HG02759 (cell line): ENCODE results near the gene EXD3.
"Not testable (repeated sequence)": the region's sequence is repeated elsewhere in the genome, so short reads cannot be mapped to it uniquely, and the experiment has no call there.

Experiments
- ATAC-seq: cut with Tn5 transposase; IDR thresholded peaks from one replicate; pipeline ENCODE4 v1.9.1; 2021; ENCODE audit warnings: mild to moderate bottlenecking, moderate library complexity; ENCODE audit not compliant: unreplicated experiment

EXD3 gene

DNA sequence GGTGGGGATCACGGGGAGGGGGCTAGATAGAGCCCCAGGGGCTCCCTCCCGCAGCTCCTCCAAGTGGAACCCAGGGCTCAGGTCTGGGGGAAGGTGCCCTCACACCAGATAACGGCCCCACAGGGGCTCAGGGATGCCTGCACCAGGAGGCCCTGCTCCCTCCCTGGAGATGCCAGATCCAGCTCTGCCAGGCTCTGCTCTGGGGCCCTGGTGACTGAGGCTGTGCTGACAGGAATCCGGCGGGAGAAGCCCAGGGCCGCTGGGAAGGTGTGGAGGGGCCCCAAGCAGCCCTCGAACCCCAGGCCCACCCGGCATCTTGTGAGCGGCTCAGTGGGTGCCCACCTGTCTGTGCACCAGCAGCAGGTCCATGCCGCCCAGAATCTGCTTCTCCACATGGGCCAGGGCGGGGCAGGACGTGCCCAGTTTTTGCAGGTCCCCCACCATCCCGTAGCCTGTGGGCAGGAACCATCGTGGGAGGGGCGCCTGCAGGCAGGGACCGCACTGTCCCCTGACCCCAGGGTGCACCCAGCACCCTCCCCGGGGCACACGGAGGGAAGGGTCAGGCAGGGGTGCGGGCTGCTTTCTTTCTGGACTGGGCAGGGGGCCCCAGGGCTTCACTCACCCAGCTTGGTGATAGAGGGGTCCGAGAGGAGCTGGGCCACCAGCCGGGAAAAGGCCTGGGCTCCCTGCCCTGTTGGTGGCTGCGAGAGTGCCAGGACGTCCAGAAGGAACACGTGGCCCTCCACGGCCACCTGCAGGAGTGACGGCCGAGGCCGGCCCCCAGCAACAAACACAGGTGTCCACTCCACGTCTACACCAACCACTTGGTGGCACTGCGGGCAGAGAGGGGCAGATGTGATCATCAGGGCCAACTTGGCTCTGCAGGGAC lies 72.0 kb downstream of the EXD3 start:
- ATAC-seq, result no peak

- ATAC-seq, result no peak
Observed at GRCh38 chr9:137349471-137350033, 73.4 kb downstream of the EXD3 start.

DNA sequence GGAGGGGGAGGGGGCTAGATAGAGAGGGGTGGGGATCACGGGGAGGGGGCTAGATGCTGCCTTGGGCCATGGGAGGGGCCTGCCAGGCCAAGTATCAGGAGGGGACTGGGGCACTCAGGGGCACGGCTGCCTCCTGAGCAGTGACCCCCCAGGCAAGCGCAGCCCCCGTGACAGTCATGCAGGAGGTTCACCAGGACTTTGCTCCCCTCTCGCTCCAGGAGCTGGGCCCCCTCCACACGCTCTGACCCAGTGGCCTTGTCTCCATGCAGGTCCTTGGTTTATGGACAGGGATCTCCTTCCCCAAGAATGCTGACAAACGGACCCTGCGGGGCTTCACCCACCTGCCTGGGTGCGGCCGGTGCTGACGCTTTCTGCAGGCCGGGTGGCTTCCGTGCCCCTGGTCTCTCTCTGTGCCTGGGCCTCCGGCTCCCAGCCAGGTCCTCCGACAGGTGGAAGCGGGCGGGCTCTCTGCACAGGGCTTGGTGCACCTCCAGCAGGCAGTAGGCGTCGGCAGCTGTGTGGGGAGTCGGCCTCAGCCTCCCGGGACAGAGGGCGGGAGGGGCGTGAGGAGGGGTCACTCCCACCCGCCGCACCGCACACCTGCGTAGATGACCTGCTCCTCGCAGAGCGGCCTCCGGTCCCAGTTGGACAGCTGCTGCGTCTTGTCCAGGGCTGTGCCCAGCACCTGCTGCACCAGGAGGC lies 74.0 kb downstream of the EXD3 start:
- no peak for ATAC-seq

- no peak for ATAC-seq
Observed at GRCh38 chr9:137347928-137348327, 75.0 kb downstream of the EXD3 start.

- ATAC-seq, result no peak
Observed at GRCh38 chr9:137342482-137342881, 80.5 kb downstream of the EXD3 start.

- no peak for ATAC-seq
Observed at GRCh38 chr9:137341227-137341626, 81.7 kb downstream of the EXD3 start.

- not testable (repeated sequence) for ATAC-seq
Observed at GRCh38 chr9:137339908-137340462, 83.0 kb downstream of the EXD3 start.

GRCh38 chr9:137339045-137339907 lies 83.7 kb downstream of the EXD3 start:
- ATAC-seq, result no peak

DNA sequence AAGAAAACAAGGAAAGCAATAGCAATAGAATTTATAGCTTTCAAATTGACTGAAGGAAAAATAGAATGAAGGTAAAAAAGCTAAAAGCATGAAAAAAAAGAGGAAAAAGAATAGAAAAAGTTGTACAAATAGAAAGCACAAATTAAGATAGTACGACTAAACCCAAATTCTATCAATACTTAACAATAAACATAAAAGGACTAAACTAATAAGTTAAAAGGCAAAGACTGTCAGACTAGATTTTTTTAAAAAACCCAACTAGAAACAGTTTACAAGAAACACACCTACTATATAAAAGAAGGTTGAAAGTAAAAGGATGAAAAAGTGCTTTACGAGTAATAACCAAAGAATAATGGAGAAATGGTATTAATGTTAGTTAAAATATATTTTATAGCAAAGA lies 86.2 kb downstream of the EXD3 start:
- ATAC-seq, result no peak

DNA sequence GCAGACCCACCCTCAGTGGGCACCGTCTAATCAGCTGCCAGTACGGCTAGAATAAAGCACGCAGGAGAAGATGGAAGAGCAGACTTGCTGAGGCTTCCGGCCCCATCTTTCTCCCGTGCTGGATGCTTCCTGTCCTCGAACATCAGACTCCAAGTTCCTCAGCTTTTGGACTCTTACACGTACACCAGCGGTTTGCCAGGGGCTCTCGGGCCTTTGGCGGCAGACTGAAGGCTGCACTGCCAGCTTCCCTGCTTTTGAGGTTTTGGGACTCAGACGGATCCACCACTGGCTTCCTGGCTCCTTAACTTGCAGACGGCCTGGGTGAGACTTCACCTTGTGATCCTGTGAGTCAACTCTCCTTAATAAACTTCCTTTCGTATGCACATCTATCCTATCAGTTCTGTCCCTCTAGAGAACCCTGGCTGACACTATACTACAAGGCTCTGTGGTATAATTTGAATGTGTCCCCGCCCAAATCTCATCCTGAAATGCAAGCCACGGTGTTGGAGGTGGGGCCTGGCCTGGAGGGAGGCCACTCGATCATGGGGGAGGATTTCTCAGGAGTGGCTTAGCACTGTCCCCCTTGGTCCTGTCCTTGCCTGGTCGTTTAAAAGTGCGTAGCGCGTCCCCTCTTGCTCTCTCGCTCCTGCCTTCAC lies 89.8 kb downstream of the EXD3 start:
- ATAC-seq, result no peak

DNA sequence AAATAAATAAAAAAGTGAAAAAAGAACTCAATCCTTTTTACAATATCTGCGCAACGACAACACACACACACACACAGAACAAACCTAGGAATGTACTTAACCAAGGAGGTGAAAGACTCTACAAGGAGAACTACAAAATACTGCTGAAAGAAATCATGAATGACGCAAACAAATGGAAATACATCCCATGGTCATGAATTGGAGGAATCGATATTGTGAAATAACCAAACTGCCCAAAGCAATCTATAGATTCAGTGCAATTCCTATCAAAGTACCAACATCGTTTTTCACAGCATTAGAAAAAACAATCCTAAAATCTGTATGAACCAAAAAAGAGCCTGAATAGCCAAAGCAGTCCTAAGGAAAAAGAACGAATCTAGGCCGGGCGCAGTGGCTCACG lies 91.0 kb downstream of the EXD3 start:
- no peak for ATAC-seq

DNA sequence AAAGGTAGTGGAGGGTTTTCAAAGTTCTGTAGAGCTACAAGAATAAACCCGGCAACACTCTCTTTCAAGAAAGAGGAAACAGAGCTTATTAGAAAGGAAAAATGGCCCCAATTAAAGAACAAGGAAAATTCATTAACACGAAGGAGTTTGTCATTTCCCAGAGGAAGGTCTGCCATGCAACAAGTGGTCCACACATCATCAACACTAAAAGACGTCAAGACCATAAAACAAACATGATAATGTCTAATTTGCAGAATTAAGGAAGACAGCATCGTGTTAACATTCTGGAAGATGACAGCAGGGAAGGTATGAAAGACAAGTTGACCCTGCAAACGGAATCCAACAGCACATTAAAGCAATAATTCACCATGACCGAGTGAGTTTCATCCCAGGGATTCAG lies 92.3 kb downstream of the EXD3 start:
- no peak for ATAC-seq

GRCh38 chr9:137329590-137329989 lies 93.4 kb downstream of the EXD3 start:
- not testable (repeated sequence) for ATAC-seq

DNA sequence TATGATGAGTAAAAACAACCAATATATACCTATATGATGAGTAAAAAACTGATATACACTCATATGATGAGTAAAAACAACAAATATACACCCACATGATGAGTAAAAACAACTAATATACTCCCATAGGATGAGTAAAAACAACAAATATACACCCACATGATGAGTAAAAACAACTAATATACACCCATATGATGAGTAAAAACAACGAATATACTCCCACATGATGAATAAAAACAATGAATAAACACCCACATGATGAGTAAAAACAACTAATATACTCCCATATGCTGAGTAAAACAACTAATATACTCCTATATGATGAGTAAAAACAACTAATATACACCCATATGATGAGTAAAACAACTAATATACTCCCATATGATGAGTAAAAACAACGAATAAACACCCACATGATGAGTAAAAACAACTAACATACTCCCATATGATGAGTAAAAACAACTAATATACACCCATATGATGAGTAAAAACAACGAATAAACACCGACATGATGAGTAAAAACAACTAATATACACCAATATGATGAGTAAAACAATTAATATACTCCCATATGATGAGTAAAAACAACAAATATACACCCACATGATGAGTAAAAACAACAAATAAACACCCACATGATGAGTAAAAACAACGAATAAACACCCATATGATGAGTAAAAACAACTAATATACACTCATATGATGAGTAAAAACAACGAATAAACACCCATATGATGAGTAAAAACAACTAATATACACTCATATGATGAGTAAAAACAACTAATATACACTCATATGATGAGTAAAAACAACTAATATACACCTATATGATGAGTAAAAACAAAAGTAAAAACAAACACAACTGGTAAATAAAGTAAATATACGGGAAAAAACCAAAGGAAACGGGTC lies 95.1 kb downstream of the EXD3 start:
- ATAC-seq, result not testable (repeated sequence)

GRCh38 chr9:137326445-137327065 lies 96.4 kb downstream of the EXD3 start:
- ATAC-seq, result no peak

DNA sequence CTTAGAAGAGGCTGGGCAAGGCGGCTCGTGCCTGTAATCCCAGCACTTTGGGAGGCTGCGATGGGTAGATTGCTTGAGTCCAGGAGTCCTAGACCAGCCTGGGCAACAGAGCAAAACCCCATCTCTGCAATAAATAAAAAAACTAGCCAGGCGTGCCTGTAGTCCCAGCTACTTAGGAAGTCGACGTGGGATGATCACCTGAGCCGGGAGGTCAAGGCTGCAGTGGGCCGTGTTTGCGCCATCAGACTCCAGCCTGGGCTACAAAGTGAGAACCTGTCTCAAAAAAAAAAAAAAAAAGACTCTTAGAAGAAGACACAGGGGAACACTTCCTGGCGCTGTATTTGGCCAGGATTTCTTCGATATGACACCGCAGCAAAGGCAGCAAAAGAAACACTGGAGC lies 97.2 kb downstream of the EXD3 start:
- no peak for ATAC-seq

DNA sequence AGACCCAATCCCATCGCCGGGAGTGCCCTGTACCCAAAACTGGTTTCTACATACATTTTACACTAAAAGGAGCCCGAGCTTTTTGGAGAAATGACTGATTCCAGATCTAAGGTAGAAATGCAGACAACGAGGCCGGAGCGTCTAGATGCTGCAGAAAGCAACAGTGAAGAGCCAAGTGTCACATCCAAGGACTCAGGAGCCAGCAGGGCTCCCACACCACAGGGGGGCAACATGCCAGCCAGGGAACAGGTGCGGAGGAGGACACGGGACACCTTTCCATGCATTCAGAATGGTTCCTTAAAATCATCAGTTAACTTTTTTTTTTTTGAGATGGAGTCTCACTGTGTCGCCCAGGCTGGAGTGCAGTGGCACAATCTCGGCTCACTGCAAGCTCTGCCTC lies 97.8 kb downstream of the EXD3 start:
- ATAC-seq, result no peak

GRCh38 chr9:137323531-137324331 lies 99.2 kb downstream of the EXD3 start:
- ATAC-seq, result no peak
